ENCODE measurements around the gene LRP1B. TPM values are rescaled to one million over a fixed set of nuclear protein-coding genes. Genes with fewer than 3 reads are reported as not detected.

The LRP1B gene
- total RNA-seq, 2 donors from 2014 or later, result 0.91 to 1.2 TPM

GRCh38 chr2:140667203-140667602 lies 1463.6 kb downstream of the LRP1B start:
- H3K27me3 ChIP-seq (replicated peaks; ENCODE audit: insufficient read depth), result no peaks in the 10 kb centered on the region
- H3K4me3 ChIP-seq, result no peak overlapping the region
- H3K4me1 ChIP-seq (replicated peaks), result no peaks in the 10 kb centered on the region
- WGBS, result 93% methylated on average over 2 of the region's 2 CpGs
- no peaks in the 10 kb centered on the region for H3K9me3 ChIP-seq
- no peaks in the 10 kb centered on the region for H3K36me3 ChIP-seq
- TF ChIP-seq POLR2A (IDR thresholded peaks at IDR 0.05) (no peak), POLR2AphosphoS5 (IDR thresholded peaks at IDR 0.05) (no peak), CTCF (IDR thresholded peaks at IDR 0.05) (no peak)
- H3K27ac ChIP-seq, result no peak overlapping the region
- intact Hi-C loops (cut with DNase I), result no loop called here
- no peak for DNase-seq (ENCODE audit: low spot score)

- no peak for TF ChIP-seq CTCF (IDR thresholded peaks at IDR 0.05)
- TF ChIP-seq POLR2AphosphoS5 (IDR thresholded peaks at IDR 0.05), result no peak
- TF ChIP-seq POLR2A (IDR thresholded peaks at IDR 0.05), result no peak
- intact Hi-C loops (cut with DNase I), result no loop called here
- no peak overlapping the region for H3K27ac ChIP-seq
- no peak for DNase-seq (ENCODE audit: low spot score)
- no peak overlapping the region for H3K4me3 ChIP-seq
- H3K9me3 ChIP-seq, result no peaks in the 10 kb centered on the region
- no peaks in the 10 kb centered on the region for H3K4me1 ChIP-seq (replicated peaks)
- WGBS, result 92% methylated on average over 1 of the region's 1 CpG
- H3K27me3 ChIP-seq (replicated peaks; ENCODE audit: insufficient read depth), result no peaks in the 10 kb centered on the region
- no peaks in the 10 kb centered on the region for H3K36me3 ChIP-seq
Observed at GRCh38 chr2:140662504-140662903, 1468.3 kb downstream of the LRP1B start.

- no peak for TF ChIP-seq POLR2A (IDR thresholded peaks at IDR 0.05)
- no peak for TF ChIP-seq POLR2AphosphoS5 (IDR thresholded peaks at IDR 0.05)
- TF ChIP-seq CTCF (IDR thresholded peaks at IDR 0.05), result no peak
- WGBS, result 46% methylated on average over 2 of the region's 2 CpGs
- no peak for DNase-seq (ENCODE audit: low spot score)
- Histone ChIP-seq H3K4me3 (no peak overlapping the region), H3K27ac (no peak overlapping the region), H3K27me3 (replicated peaks; ENCODE audit: insufficient read depth) (no peaks in the 10 kb centered on the region), H3K9me3 (no peaks in the 10 kb centered on the region), H3K4me1 (replicated peaks) (no peaks in the 10 kb centered on the region), H3K36me3 (no peaks in the 10 kb centered on the region)
- intact Hi-C loops (cut with DNase I), result no loop called here
Observed at GRCh38 chr2:140658760-140659692, 1471.8 kb downstream of the LRP1B start.

DNA sequence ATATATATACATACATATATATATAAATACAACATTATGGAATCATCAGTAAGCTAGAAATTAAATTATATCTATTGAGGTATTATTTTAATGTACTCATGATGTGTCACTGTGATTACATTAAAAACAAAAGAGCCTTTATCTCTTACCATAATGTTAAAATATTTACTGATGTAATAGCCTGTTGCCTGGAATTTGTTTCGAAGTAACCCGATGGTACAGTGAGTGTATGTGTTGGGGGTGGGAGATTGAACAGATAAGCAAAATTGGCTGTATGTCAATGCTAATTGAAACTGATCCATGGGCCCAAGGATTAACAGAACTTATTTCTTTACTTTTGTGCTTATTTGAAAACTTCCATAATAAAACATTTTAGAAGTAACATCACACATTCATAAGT lies 1473.2 kb downstream of the LRP1B start:
- Histone ChIP-seq H3K36me3 (no peaks in the 10 kb centered on the region), H3K4me3 (no peak overlapping the region), H3K27ac (no peak overlapping the region), H3K27me3 (replicated peaks; ENCODE audit: insufficient read depth) (no peaks in the 10 kb centered on the region), H3K4me1 (replicated peaks) (no peaks in the 10 kb centered on the region), H3K9me3 (no peaks in the 10 kb centered on the region)
- no peak for DNase-seq (ENCODE audit: low spot score)
- intact Hi-C loops (cut with DNase I), result no loop called here
- WGBS, result 41% methylated on average over 2 of the region's 2 CpGs
- TF ChIP-seq POLR2A (IDR thresholded peaks at IDR 0.05), result no peak
- no peak for TF ChIP-seq CTCF (IDR thresholded peaks at IDR 0.05)

DNA sequence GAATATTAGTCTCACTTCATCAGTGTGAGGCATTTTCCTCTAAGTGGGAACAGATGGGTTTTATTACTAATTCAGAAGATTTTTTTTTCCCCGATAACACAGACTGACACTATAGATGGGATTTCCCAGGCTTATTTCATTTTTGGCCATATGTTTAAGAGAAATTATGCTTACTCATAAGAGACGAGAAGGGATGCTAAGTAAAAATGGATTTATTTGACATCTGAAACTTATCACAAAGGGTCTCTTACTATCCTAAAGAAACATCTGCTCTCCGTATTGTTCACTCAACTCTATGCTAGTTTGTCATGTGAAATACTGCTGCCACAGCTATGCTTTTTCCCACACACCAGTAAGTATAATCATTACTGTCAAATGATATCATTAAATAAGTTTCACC lies 1476.3 kb downstream of the LRP1B start:
- no peak for TF ChIP-seq POLR2AphosphoS5 (IDR thresholded peaks at IDR 0.05)
- no peak for TF ChIP-seq CTCF (IDR thresholded peaks at IDR 0.05)
- no peak for TF ChIP-seq POLR2A (IDR thresholded peaks at IDR 0.05)
- H3K27me3 ChIP-seq (replicated peaks; ENCODE audit: insufficient read depth), result no peaks in the 10 kb centered on the region
- no peaks in the 10 kb centered on the region for H3K36me3 ChIP-seq
- no peaks in the 10 kb centered on the region for H3K9me3 ChIP-seq
- no peaks in the 10 kb centered on the region for H3K4me1 ChIP-seq (replicated peaks)
- intact Hi-C loops (cut with DNase I), result no loop called here
- no peak overlapping the region for H3K27ac ChIP-seq
- no peak for DNase-seq (ENCODE audit: low spot score)
- 71% methylated on average over 3 of the region's 3 CpGs for WGBS
- no peak overlapping the region for H3K4me3 ChIP-seq
